Measurements from ENCODE around the gene KLHL6.

Gene KLHL6

GRCh38 chr3:183506674-183507320, 48.7 kb downstream of the KLHL6 start:
- DNase-seq (ENCODE audit: low read depth), result peak; percentile 24

GRCh38 chr3:183504597-183504996, 50.9 kb downstream of the KLHL6 start:
- DNase-seq (ENCODE audit: low read depth), result no peak

DNA sequence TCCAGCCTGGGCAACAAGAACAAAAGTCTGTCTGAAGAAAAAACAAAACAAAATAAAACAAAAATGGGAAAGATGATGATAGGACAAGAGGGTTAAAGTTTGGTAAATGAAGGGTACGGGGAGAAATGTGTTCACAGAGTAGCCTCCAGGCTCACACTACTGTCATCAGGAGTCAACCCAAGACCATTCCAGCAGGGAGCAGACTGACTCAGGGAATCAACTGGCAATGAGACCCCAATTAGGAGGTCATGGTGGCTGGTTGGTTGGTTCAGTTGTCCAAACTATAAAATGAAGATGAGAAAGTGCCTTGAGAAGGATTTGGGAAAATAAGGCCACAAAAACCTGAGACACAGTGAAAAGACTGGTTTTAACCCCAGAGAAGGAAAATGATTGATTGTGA, 51.8 kb downstream of the KLHL6 start:
- no peak for DNase-seq (ENCODE audit: low read depth)

GRCh38 chr3:183502237-183503181, 53.0 kb downstream of the KLHL6 start:
- DNase-seq (ENCODE audit: low read depth), result peak; percentile 14

DNA sequence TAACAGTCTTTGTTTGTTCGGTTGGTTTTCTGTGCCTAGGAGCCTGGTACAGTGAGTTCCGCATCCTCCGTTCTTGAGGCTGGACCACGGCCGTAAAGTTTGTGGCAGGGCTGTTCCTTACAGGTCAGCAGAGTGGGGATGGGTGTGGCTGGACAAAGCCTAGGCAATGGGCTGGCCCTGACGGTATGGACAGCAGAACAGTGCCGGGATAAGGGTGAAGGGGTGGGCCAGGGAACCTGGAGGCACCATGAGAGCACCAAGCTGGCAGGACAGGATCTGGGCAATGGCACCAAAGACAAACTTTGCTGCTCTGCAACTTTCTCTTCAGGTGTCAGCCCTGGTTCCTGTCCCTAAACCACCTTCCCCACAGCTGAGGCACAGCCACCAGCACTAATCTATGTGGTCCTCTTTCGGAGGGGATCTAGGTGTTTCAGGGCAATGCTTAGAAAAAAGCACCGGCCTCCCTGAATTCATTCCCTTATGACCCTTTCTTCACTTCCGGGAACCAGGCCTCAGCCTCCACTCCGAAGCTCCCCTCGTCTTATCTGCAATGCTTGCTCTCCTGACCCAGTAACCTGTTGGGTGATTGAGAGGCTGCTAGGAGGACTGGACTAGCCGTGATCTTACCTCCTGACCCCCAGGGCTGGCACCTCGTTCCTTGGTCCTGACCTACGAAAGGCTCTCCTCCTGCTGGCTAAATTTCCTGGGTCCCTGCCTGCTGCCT, 54.4 kb downstream of the KLHL6 start:
- DNase-seq (ENCODE audit: low read depth), result no peak

GRCh38 chr3:183500319-183500718, 55.2 kb downstream of the KLHL6 start:
- no peak for DNase-seq (ENCODE audit: low read depth)

- no peak for DNase-seq (ENCODE audit: low read depth)
Observed at GRCh38 chr3:183498634-183499033, 56.9 kb downstream of the KLHL6 start.

DNA sequence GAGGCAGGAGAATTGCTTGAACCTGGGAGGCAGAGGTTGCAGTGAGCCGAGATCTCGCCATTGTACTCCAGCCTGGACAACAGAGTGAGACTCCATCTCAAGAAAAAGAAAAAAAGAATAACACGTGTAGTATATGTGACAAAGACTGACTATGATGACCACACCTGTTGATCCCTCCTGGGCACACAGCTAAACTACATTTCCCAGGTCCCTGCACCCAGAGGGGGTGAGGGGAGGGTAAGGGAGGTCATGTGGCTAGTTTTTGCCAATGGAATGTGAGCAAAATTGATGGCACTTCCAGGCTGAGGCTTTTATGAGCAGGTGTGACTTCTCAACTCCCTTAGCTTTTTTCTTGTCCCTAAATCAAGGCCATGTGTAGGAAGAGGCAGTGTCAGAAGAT, 58.2 kb downstream of the KLHL6 start:
- no peak for DNase-seq (ENCODE audit: low read depth)

GRCh38 chr3:183496311-183496710, 59.2 kb downstream of the KLHL6 start:
- no peak for DNase-seq (ENCODE audit: low read depth)

- DNase-seq (ENCODE audit: low read depth), result no peak
Observed at GRCh38 chr3:183494341-183494740, 61.2 kb downstream of the KLHL6 start.

DNA sequence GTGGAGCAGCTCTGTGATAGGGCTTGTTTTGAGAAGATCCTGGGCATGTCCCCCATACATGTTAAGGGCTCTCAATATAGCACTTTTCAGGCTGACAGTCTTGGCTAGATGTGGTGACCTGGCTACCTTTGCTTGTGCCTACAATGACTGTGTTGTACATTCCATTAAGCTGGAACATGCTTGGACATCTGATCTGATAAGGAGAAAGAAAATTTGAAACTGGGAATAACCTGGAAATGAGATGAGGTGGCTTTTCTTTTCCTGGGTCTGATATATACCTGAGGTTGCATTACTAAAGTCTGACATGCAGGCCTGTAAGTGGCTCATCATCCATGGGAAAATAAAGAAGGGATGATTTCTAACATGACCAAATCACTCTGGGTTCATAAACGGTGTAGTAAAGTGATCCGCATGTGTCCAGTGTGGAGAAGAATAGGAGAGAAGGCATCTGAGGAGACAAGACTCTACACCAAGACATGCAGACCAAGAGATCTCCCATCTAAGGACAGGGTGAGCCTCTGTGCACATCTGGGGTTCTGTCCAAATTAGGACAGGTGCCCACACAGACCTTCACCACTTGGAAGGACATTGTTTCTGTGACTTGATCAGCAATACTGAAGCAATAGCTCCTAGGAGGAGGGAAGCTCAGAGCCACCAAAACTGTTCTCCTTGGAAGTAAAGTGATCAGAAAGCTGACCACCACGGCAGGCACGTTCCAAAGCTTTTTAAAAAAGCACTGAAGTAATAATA, 62.0 kb downstream of the KLHL6 start:
- DNase-seq (ENCODE audit: low read depth), result no peak

- DNase-seq (ENCODE audit: low read depth), result peak; percentile 51
Observed at GRCh38 chr3:183492849-183493179, 62.7 kb downstream of the KLHL6 start.

DNA sequence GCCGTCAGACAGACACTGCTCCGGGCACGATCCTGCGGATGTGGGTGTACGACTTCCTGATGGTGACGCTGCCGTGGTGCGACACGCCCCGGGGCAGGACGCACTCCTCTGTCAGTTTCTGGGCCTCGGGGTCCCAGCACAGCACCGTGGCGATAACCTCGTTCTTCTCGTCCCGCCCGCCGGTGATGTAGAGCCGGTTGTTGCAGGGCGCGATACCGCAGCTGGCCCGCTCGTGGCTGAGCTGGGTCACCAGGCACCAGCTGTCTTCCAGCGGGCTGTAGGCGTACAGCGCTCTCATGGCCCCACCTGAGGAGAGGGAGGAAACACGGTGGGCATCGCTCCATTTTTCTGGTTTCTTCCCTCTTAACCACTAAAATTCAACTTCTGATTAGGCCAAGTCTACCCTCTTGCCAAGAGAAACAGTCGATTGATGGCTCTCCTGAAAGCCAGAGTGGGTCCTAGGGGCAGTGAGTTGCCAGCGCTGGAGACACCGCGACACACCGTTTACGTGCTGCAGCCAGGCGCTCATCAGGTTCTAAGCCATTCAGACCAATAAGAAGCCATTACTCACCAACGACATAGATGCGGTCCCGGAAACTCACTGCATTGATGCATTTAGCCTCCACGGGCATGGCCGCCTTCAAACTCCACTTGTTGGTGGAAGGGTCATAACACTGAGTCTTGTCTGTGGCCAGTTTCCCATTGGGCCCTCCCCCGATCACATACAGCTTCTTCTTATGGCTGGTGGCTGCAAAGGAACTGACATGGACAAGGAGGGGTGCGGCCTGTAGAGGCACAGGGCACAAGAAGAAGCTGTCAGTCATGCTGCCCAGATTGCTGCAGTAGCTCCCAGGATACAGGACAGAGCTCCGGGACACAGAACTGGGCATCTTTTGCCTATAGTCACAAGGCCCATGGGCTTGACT, 63.3 kb downstream of the KLHL6 start:
- no peak for DNase-seq (ENCODE audit: low read depth)

DNA sequence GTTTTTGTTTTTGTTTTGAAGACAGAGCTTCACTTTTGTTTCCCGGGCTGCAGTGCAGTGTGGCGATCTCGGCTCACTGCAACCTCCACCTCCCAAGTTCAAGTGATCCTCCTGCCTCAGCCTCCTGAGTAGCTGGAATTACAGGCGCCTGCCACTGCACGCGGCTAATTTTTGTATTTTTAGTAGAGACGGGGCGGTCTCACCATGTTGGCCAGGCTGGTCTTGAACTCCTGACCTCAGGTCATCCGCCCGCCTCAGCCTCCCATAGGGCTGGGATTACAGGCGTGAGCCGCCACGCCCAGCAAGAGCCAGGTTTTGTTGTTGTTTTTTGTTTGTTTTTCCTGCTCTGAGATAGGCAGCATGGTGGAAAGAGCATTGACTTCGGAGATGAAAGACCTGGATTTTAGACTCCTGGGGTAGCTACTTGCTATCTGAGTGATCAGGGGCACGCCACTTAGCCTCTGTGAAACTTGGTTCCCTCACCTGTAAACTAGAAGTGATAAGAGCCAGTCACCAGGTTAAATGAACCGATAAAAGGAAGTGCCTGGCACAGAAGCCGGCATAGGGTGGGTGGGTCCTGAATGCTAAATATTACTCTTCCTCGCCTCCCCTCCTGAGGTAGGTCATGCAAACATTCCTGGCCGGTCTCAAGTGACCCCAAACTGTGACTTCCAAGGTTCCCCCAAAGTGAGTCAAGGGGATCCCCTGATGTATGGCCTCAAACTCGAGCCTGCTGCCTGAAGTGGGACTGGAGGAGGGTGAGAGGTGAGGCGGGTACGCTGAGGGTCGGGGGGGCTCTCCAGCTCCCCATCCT, 64.2 kb downstream of the KLHL6 start:
- no peak for DNase-seq (ENCODE audit: low read depth)

DNA sequence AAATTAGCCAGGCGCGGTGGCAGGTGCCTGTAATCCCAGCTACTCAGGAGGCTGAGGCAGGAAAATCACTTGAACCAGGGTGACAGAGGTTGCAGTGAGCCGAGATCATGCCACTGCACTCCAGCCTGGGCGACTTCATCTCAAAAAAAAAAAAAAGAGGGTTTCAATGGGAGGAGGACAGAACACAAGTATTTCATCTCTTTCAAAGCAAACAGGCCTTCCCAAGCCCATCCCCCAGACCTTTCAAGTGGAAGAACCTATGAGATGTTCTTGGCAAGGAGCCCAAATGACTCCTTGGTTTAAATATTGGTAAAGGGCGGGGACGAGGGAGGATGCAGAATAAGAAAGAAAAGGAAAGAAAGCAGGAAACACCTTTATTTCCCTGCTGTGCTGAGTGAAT, 64.9 kb downstream of the KLHL6 start:
- DNase-seq (ENCODE audit: low read depth), result peak; percentile 40

DNA sequence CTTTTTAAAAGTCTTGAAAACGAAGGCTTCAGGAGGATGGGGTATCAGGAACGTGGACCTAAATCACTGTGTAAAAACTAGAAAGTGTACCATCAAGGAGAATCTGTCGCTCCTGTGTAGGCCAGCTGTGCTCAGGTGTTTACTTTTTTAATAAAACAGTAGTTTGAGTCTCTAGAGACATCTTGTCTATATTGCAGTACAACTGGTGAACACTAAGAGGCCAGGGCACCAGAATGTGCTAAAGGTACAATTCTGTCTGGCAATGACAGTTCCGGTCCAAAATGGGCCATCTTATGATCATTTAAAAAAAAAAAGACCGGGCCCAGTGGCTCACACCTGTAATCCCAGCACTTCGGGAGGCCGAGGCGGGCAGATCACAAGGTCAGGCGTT, 65.3 kb downstream of the KLHL6 start:
- no peak for DNase-seq (ENCODE audit: low read depth)

DNA sequence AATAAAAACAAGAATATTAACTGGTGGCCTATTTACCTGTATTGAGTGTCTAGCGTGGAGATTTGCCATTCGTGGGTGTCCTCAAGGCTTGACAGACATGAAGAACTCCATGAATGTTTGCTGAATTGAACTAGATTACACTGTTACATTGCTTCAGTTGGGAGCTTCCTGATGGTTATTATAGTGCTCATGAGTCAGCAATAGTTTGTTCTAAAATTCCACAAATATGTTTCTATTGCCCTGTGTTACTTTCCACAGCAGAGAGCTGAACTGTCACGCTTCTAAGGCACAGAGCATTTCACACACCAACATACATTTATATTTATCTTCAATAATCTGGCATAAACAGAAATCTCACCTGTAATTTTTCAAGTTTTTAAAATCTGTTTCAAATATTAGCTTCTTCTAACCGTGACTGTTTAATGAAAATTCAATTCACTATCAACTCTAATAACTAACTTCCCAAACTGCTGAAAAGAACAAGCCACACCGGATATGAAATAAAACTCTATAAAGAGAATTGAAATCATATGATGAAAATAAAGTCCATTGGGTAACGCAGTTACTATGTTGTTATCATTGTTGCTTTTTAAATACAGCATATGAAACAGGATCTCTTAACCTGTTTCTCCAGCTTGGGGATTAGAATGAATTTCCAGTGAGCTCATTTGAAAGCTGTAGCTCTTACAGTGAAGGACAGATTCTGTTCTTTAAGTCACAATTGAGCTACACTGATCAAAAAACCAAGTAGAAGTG, 65.9 kb downstream of the KLHL6 start:
- peak; percentile 30 for DNase-seq (ENCODE audit: low read depth)

- DNase-seq (ENCODE audit: low read depth), result no peak
Observed at GRCh38 chr3:183488343-183488742, 67.2 kb downstream of the KLHL6 start.

GRCh38 chr3:183487896-183488295, 67.6 kb downstream of the KLHL6 start:
- no peak for DNase-seq (ENCODE audit: low read depth)

All from amniotic epithelial cell (primary cell).